ENCODE results near the gene PARVB.
"Not testable (repeated sequence)": the region's sequence is repeated elsewhere in the genome, so short reads cannot be mapped to it uniquely, and the experiment has no call there.

- not testable (repeated sequence) for TF ChIP-seq CTCF, POLR2A, EP300 (IDR thresholded peaks at IDR 0.05)
Observed at GRCh38 chr22:44110656-44111055, 86.6 kb downstream of the PARVB start.
